Right ventricle myocardium inferior (tissue), 1 donor: ENCODE measurements around the gene MRPL30. TPM values are rescaled to one million over a fixed set of nuclear protein-coding genes. Genes with fewer than 3 reads are reported as not detected.
A peak's percentile ranks its signal among the peaks of the same experiment; 100 is the strongest.
"Not testable (repeated sequence)": the region's sequence is repeated elsewhere in the genome, so short reads cannot be mapped to it uniquely, and the experiment has no call there.

Experiments used
- ATAC-seq: fragments of 200-7000 bp; cut with Tn5 transposase; one replicate; pipeline ENCODE4 v1.9.1; 2020; ENCODE audit warnings: mild to moderate bottlenecking, moderate library complexity
- DNase-seq: peaks from one replicate; pipeline ENCODE4 v3.0.0; 2021; ENCODE audit errors: missing footprints
- intact Hi-C: fragments of 100-400 bp; cut with DNase I; formaldehyde crosslinking; loops from one replicate; pipeline ENCODE4 v1.11.0; 2022
- long read RNA-seq: library from polyadenylated mRNA; unstranded; transcript quantifications from one replicate; pipeline ENCODE4 v2.0.0, GENCODE V29; 2021
- total RNA-seq: library from RNA; stranded (reverse); fragmentation: NEBNext Ultra II Directional; extraction: Animal tissue kit (Norgen Biotek cat#: 25700); gene quantifications from one replicate; pipeline ENCODE4 v1.2.1, GENCODE V29; 2021
- donor health status: DM: no; HTN: yes; CAD: no; lungs with severe emphysema.

MRPL30 gene
- total RNA-seq: 39.3 TPM
- long read RNA-seq, transcript MRPL30-201 (6 exons, 2,605 nt): major isoform, 12 of 22 reads
- long read RNA-seq, partial matches to known transcripts: 2 of 22 reads
- long read RNA-seq, other reads (novel, unspliced or antisense): 8 of 22 reads

- intact Hi-C loops: loop anchor here (1.0 kb wide), 1 partner anchor 155 kb away; the partner anchor contains the start of gene TXNDC9
- DNase-seq: peak; percentile 92
- peak; percentile 99 for ATAC-seq
These were observed at the start of gene MRPL30, which contains the start of gene MITD1 for GRCh38 chr2:99180755-99181623. TSS of gene MRPL30 (plus strand) at chr2:99181184. CDS start at chr2:99186204, 5,020 bp downstream. TSS of gene MITD1 (minus strand) at chr2:99181058. CDS start at chr2:99180981, 77 bp downstream.

GRCh38 chr2:99135044-99135556, 45.9 kb upstream of the MRPL30 start:
- ATAC-seq, DNase-seq, intact Hi-C loops: not testable (repeated sequence)

- intact Hi-C loops: no loop called here
- ATAC-seq (no peak), DNase-seq (no peak)
These were observed 42.0 kb upstream of the MRPL30 start for GRCh38 chr2:99139003-99139402.

GRCh38 chr2:99140056-99140859, 40.7 kb upstream of the MRPL30 start:
- ATAC-seq (no peak), DNase-seq (no peak)
- intact Hi-C loops: loop anchor here (2.0 kb wide), 1 partner anchor 15 kb away; the partner anchor contains the start of genes LIPT1 and TSGA10

- peak; percentile 45 for ATAC-seq
- intact Hi-C loops: loop anchor here (2.0 kb wide), 1 partner anchor 14 kb away; the partner anchor contains the start of genes LIPT1 and TSGA10
- no peak for DNase-seq
These were observed 40.2 kb upstream of the MRPL30 start for GRCh38 chr2:99140860-99141109.

- ATAC-seq (peak; percentile 99), DNase-seq (peak; percentile 97)
- intact Hi-C loops: loop anchor here (2.0 kb wide), 1 partner anchor 13 kb away; the partner anchor contains the start of genes LIPT1 and TSGA10
These were observed 39.6 kb upstream of the MRPL30 start, which contains the start of gene C2orf15 for GRCh38 chr2:99141110-99142108. TSS of gene C2orf15 (plus strand) at chr2:99141707. CDS start at chr2:99150559, 8,852 bp downstream.

GRCh38 chr2:99150706-99151105, 30.3 kb upstream of the MRPL30 start:
- no peak for DNase-seq
- no peak for ATAC-seq
- intact Hi-C loops: loop anchor here (10.0 kb wide), 1 partner anchor 334 kb away; no protein-coding TSS in a partner anchor

GRCh38 chr2:99152199-99152895, 28.6 kb upstream of the MRPL30 start:
- no peak for DNase-seq
- intact Hi-C loops: loop anchor here (10.0 kb wide), 1 partner anchor 332 kb away; no protein-coding TSS in a partner anchor
- no peak for ATAC-seq

GRCh38 chr2:99153921-99154604, 26.9 kb upstream of the MRPL30 start:
- DNase-seq: no peak
- intact Hi-C loops: loop anchor here (2.0 to 10.0 kb wide), 2 partner anchors 13 to 331 kb away; partner anchors contain the start of gene C2orf15
- no peak for ATAC-seq

- ATAC-seq: peak; percentile 99
- intact Hi-C loops: loop anchor here (2.0 to 10.0 kb wide), 2 partner anchors 14 to 330 kb away; partner anchors contain the start of gene C2orf15
These were observed 26.1 kb upstream of the MRPL30 start, which contains the start of the genes LIPT1 and TSGA10 for GRCh38 chr2:99154643-99155536. TSS of gene LIPT1 (plus strand) at chr2:99154967. CDS start at chr2:99161958, 6,991 bp downstream. TSS of gene TSGA10 (minus strand) at chr2:99154942. CDS start at chr2:99109439, 45,503 bp downstream.

GRCh38 chr2:99156891-99157290, 24.1 kb upstream of the MRPL30 start:
- ATAC-seq (no peak), DNase-seq (no peak)
- intact Hi-C loops: loop anchor here (10.0 kb wide), 1 partner anchor 328 kb away; no protein-coding TSS in a partner anchor

More at GRCh38 chr2:99154643-99155536, 26.1 kb upstream of the MRPL30 start, which contains the start of the genes LIPT1 and TSGA10:
- DNase-seq: peak; percentile 94

GRCh38 chr2:99158599-99158998, 22.4 kb upstream of the MRPL30 start:
- ATAC-seq: no peak
- intact Hi-C loops: loop anchor here (10.0 kb wide), 1 partner anchor 326 kb away; no protein-coding TSS in a partner anchor
- no peak for DNase-seq

- no peak for ATAC-seq
- intact Hi-C loops: loop anchor here (10.0 kb wide), 1 partner anchor 325 kb away; no protein-coding TSS in a partner anchor
These were observed 21.4 kb upstream of the MRPL30 start for GRCh38 chr2:99159594-99159993.

GRCh38 chr2:99166218-99166617, 14.8 kb upstream of the MRPL30 start:
- ATAC-seq (no peak), DNase-seq (no peak)
- intact Hi-C loops: no loop called here

More at GRCh38 chr2:99159594-99159993, 21.4 kb upstream of the MRPL30 start:
- DNase-seq: no peak

- DNase-seq (no peak), ATAC-seq (no peak)
- intact Hi-C loops: no loop called here
These were observed 11.4 kb upstream of the MRPL30 start for GRCh38 chr2:99169534-99169933.
